NCI-H1105 treated with DMSO at 0.1 percent for 48 hours (cell line): Measurements from ENCODE around the gene FRZB.
A peak's percentile ranks its signal among the peaks of the same experiment; 100 is the strongest.

ENCODE experiments used
- DNase-seq: peaks from one replicate; lab custom pipeline; 2025; lab: John Stamatoyannopoulos, UW

The FRZB gene

DNA sequence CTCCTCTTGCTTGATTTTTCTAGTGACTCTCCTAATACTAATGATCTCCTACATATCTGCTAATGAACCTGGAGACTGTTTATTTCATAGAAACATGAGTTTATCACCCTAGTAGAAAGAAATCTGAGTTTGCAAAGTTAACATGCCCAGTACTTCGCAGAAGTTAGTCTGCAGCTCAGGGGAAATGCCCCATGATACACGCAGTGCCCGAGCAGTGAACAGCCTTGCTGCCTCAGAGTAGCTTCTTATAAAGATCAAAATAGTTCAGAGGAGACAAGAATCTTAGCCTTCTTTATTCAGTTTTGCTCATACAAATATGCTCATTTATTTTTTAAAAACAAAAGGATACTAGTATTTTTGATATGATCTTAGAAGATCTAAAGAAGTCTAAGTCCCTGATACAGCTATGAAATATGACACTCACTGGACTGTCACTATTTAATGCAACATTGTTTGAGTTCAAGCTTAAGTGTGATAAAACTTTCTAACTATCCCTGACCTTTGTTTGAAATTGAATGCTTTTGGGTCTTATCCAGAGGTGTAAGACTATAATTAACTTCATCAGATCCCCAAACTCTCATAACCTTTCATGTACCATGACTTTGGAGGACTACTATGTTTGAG is 20.5 kb downstream of the FRZB start:
- no peak for DNase-seq

DNA sequence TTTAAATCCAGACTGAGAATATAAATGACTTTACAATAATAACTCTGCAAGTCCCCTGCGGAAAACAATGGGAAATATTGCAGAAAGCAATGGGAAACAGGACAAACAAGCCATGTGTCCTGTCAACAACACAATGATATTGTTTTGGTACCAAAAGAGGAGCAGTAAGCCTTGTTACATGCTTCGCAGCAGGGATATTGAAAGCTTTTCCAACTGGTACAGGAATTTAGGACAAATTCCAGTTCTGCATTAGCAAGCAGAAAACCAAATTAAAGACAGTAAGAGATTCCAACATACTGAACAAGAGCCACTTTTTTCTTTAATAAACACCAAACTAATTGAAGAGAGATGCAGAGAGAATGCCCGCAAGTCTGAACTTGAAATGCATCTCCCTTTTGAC is 30.0 kb downstream of the FRZB start:
- no peak for DNase-seq

DNA sequence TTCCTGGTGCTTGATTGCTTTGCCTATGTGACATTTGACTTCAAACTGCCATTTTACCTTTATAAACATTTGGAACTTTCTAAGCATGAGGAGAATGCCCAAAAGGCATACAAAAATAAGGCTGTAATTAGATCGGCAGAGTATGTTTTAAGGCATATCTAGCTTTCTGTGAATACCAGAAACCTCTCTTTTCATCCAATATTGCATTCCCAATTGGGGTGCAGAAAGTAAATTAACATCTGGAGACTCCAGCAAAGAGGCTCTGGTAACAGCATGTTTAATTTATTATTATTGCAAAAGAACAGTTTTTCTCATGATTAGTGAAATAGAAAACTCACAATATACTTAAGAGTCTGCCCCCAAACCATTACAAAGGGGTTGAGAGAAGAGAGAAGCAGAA is 32.1 kb downstream of the FRZB start:
- DNase-seq = no peak

DNA sequence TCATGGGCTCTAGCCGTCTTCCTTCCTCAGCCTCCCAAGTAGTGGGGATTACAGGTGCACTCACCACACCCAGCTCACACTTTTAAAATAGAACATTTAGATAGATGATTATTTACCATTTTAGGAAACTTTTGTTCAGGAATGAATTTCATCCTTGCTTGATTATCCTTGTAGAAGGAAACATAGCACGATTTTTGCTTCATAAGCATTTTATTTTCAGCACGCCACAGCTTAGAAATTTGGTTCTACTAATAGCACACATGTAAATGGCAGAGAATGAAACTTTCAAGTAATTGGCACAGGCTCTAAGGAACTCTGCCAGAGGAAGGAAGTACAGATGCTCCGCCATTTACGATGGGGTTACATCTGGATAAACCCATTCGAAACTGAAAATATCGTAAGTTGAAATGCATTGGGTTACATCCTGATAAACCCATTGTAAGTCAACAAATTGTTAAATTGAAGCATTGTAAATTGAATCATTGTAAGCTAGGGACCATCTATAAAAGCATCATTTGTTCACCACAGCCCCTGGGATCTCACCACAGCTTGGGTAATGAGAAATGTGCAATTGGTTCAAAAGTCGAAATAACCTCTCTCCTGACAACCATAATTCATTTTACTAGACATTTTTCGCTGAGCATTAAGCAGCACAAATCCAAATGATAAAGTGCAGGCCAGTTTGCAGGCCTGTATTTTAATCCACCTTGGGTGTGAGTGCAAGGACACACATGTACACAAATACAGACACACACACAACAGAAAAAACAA is 33.2 kb downstream of the FRZB start:
- no peak for DNase-seq

DNA sequence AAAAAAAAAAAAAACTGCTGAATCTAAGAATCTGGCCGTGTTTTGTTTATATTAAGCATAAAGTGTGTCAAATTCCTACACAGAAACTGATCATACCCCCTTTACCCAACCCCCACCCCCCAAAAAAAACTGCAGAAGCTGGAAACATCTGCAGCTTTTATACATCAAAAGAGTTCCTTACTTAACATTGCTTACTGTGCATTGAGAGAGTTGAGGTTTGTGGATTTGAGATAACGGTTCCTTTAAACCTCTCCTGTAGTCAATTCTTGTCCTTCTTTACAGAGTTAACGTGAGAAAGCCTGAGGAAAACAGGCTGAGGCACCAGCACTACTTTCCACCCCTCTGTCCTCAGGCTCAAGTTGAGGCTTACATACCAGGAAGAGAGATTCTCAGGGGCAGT is 34.5 kb downstream of the FRZB start:
- no peak for DNase-seq

DNA sequence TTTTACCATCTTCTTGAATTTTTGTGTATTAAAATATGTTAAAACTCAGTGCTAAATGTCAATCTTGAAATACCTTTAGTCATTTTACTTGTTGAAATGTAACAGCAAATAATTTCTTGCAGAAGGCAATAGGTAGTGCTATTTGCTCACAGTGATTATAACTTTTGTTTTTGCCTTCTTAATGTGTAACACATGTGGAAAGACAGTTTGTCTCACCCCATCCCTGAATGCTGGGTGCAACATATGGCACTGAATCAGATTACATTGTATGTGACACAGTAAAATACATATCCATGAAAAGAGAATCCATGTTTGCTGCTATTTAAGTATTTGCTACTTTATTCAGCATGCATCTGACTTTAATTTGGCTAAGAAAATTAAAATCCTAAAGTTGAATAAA is 35.3 kb downstream of the FRZB start:
- DNase-seq = no peak

DNA sequence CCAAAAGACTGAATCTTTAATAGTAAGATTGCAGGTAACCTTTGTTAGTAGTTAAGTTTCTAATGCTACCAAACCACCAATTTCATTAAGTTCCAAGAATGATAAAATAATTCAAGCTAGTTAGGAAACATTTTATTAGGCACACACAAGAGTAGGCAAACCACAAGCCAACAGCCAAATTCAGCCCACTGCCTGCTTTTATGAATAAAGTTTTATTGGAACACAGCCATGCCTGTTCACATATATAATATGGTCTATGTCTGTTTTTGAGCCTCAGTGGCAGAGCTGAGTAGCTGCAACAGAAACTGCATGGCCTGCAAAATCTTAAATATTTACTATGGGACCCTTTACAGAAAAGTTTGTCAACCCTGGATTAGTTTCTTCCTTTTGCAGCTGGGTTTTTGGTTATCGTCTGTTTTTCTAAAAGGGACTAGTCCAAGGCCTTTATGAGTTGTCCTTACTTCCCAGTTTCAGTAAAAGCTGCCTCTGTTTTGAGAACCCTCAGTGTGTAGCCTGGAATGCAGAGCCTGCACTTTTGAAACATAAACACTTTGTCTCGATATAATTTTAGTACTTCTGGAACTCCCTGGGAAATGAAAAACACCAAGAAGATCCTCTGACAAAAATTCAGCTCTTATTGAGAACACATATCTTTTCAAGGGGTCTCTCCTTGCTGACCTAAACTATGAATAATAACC is 39.1 kb downstream of the FRZB start:
- no peak for DNase-seq

DNA sequence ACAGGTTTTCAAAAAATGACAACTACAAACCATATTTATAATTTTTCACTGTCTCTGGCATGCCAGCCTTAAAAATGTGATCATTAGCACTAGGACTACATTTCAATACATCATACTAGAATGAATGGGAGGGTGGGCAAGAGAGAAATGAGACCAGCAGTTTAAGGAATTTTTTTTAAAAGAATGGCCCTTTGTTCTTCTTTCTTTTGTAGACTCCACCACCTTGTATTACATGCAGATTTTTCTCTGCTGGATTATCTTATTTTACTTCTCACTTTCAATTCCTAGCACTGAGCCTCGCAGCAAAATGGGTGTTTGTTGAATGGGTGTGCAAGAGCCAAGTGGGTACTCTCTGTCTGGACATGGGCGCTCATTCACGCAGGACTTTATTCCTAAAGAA is 39.9 kb downstream of the FRZB start:
- no peak for DNase-seq

DNA sequence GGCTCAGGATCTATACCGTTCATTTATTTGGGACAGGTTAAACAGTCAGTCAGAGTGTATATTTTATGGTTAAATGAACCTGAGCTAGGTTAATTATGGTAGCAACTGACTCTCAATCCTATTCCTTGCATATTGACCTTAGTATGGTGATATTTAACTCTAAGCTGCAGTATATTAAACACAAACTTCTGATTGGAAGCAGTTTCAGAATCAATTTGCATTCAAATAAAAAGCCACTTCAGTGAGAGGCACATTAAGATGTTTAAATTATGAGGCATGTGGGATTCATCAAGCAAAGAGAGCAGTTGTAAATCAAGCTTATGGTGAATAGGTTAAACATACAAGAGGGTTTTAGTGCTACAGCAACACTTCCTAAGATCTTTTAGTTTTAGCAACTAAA is 40.4 kb downstream of the FRZB start:
- DNase-seq = no peak

DNA sequence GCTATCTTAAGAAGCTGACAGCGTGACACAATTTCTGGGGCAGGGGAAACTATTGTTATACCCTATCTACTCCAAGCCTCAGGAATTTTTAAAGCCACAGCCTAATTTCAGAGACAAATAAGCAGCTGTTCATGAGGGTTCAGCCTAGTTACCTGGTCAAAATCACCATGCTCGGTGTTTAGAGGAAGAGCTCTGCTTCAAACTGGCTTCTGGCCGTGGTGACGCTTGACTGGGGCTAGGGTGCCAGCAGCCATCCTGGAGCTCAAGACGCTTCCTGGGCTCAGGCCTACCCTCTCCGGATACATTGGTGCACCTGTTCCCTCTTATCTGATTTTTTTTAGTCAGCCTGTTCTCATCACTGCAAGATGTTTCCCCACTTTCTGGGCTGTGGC is 41.7 kb downstream of the FRZB start:
- DNase-seq = peak; percentile 81

DNA sequence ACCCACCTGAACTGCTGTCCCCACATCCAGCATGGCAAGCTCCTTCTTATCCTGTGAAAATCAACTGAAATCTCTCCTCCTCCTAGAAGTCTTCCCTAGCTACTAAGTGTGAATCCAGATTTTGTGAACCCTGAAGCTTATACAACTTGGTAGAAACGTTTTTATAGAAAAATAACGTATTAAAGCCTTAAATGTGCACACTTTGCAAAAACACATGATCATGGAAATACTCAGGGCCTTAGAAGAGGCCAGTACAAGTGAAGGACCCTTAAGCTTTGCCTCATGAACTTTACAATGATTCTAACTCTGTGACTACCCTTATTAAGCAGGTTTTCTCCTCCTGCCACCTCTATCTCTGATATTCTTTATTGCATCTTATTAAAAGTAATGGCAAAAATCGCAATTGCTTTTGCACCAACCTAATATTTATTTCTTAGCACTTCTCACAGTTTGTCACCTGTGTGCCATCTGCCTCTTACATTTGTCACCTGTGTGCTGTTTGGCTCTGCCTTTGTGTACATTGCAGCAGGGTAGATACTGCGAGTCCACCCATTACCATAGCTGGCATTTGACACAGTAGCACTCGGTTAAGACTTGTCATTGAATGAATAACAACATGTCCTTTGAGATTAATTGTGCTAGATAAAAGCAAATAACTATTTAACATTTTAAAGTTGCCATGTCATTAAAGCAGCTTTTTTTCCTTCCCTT is 42.2 kb downstream of the FRZB start:
- DNase-seq = peak; percentile 81

DNA sequence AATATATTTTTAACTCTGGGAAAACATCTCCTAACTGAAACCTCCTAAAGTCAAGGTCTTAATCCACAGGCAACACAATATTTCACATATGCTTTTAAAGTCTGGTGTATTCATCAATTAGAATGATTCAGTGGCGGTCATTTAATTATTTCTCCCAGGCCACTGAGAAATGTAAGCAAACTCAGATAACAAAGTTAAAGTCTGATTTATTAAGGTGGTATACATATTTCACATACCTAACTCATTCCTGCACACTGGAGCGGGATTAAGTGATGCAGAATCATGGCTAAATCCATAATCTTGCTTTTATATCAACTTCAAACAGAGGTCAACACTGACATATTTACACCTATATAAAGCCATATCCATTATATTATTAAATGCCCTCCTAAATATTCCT is 43.7 kb downstream of the FRZB start:
- no peak for DNase-seq

DNA sequence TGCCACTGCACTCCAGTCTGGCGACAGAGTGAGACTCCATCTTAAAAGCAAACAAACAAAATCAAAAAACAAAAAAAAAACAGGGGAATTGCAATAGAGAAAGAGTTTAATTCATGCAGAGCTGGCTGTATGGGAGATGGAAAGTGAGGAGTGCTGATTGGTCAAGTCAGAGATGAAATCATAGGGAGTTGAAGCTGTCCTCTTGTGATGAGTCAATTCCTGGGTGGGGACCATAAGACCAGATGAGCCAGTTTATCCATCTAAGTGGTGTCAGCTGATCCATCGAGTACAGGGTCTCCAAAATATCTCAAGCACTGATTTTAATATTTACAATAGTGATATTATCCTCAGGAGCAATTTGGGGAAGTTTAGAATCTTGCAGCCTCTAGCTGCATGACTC is 45.3 kb downstream of the FRZB start:
- DNase-seq = no peak

DNA sequence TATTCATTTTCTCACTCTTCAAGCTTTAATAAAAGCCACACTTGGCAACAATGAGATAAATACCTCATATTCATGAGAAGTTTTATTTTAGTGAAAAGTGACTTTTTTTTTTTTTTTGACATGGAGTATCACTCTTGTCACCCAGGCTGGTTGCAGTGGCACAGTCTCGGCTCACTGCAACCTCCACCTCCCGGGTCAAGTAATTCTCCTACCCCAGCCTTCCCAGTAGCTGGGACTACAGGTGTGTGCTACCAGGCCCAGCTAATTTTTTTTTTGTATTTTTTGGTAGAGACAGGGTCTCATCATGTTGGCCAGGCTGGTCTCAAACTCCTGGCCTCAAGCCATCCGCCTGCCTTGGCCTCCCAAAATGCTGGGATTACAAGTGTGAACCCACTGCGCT is 47.0 kb downstream of the FRZB start:
- DNase-seq = no peak

DNA sequence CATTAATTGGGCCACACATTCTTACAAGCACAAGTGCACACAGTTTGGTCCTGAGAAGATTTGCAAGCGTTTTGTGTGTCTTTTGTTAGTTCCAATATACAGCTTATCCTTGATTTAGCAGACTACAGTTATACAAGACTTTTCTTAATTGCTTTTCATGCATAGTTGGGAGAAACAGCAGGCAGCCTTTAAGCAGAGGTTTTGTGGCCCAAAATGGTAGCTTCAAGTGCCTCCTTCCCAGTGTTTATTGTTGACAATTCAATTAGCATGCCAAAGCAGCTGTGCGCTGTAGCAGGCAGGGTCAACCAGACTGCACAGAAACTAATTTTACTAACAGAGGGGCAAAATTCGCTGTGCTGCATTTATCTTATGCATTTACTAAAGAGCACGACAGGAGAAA is 47.5 kb downstream of the FRZB start:
- DNase-seq = peak; percentile 86

DNA sequence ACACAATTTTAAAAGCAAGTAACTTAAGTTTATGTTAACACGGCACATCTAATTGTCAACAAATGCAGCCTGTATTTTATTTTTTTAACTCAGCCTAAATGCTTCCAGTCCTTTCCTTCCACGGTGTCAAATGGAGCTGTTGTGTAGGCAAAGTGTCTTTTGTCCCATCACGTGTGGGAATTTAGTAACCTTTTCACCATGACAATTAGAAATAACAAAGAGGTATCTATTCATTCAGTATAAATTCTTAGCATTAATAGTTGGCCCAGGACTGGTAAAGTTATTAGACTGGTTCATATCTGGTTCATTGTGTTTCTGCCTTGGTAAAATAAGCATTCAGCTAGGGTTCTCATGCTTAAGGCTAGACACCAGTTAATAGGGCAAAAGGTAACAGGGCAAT is 47.9 kb downstream of the FRZB start:
- no peak for DNase-seq

DNA sequence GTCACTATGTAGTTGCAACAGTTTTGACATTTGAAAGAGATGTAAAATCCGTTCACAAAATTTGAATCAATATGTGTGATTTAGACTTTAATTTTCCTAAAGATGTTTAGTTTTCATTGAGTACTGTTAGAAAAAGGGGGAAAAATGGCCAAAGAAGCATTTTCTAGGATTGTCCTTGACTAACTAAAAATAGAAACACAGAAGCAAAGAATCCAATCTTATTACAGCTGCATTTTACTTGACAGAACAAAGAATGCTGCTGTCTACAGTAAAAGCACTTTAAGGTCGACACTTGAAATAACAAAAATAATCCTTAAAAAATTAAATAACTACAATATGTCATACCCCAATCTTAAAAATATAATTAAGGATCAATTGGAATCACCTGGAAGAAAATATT is 48.9 kb downstream of the FRZB start:
- no peak for DNase-seq

DNA sequence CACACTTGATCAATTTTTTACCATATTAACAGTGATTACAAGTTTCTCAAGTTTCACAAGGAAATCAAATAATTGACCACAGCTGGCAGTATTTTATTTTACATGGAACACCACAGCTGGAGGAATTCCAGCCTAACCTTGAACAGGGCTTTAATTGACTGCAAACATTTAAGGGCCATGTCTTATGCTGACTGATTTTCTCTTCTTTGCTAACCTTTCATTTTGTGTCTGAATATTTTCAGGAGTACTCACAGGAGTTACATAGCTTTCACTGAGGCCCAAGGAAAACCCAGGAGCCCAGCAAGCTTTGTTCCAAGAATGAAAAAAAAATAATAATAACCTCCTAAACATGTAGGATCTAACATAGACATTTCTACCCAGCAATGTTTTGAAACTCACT is 49.6 kb downstream of the FRZB start:
- no peak for DNase-seq

DNA sequence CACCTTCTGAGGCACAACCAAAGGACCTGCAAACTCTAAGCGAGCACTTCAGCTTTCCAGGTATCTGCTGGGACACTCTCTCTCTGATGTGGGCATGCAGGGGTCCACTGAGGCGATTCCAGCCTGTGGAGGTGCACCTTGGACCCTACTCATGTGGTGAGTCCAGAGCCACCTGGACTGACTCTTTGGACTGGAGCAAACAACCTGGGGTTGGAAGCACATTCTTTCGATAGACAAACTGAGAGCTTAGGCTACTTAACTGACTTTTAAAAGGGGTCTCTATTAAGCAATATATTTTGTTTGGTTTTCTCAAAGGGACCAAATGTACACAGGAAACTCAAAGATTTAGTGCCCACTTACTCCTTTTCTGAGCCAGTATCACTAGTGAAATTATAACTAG is 51.6 kb downstream of the FRZB start:
- no peak for DNase-seq

DNA sequence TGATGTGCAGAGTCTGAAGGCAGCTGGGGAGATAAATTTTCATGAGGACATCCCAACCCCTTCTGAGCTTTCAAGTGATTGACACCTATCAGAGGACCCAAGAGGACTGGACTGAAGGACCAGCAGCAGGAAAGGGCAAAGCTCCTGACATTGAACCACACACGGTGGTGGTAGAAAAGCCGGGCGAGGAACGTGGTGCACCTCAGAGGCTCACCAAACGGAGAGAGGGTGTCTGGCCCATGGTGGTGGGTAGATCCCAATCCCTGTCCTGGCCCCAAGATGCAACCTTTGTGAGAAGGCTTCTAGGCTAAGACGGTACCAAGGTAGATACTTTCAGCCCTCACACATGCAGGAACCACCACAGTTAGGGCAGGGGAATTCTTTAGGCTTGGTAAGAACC is 52.1 kb downstream of the FRZB start:
- DNase-seq = no peak

DNA sequence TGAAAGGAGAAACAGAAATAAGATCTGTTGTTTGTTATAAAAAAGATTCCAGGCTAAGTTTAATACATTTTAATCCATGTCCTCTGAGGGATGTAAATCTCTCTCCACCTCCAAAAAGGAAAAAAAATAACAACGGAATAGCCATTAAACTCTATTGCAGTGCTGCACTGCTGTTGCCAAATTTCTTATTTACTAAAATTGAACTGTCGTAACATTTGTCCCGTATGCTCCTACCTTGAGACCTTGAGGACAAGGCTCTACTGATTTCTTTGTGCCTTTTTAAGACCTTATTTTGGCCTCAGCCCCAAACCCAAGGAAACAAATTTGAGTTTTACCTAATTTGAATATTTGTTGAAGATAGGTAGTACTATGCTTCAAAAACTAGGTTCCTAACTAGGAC is 56.4 kb downstream of the FRZB start:
- no peak for DNase-seq

DNA sequence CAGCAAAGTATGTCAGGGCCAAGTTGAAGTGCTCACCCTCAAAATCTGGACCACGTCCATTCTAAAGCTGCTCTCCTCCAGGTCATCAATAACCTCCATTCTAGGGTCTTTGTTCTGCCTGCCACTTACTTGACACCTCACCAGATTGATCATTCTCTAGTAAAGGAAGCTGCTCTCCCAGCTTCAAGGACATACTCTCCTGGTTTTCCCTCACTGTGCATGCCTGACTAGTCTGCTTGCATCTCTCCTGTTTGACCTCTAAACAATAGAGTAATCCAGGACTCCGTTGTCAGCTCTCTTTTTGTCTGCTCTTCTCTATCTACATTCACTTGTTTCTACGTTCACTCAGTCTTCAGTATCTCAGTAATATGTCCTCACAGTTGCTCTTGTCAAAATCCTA is 59.1 kb downstream of the FRZB start:
- DNase-seq = no peak

DNA sequence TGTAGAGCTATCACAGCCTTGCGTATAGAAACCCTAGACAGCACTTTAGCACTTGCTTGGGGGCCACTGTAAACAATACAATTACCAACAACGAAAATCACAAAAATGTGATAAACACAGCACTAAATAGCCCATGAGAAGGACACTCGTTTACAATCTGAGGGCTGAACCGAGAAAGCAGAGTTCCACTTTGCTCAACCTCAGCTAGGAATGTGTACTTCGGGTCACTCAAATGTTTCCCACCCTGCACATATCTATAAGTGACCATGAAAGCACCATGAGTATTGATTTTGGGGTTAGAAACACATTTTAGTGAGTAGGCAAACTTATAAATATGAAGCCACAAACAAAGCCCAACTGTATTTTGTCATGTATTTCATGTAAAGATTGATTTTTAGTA is 62.3 kb downstream of the FRZB start:
- DNase-seq = no peak
